WTC11 (cell line): Measurements from ENCODE around the gene KCNN4. TPM values are rescaled to one million over a fixed set of nuclear protein-coding genes. Genes with fewer than 3 reads are reported as not detected.

Experiments used
- ATAC-seq: fragments of 200-7000 bp; cut with Tn5 transposase; 2 replicates; pipeline ENCODE4 v1.10.0; 2021; ENCODE audit warnings: mild to moderate bottlenecking, moderate library complexity
- CTCF ChIA-PET: fragments of 300-600 bp; sonication (Branson Sonifier 250); formaldehyde crosslinking; loops from one replicate; lab custom pipeline; 2021; ENCODE audit warnings: antibody characterized with exemption; lab: Charles Lee
- POLR2A ChIA-PET: fragments of 350-600 bp; sonication (Branson Sonifier 250); formaldehyde crosslinking; loops from one replicate; lab custom pipeline; 2021; ENCODE audit warnings: antibody characterized with exemption; lab: Charles Lee
- DNase-seq: peaks from one replicate; pipeline ENCODE4 v3.0.0; 2021; ENCODE audit warnings: low spot score
- H3K27ac Mint-ChIP-seq: 2 replicates; pipeline ENCODE4 v1.8.0; 2021; ENCODE audit warnings: mixed read lengths
- H3K27me3 Mint-ChIP-seq: 2 replicates; pipeline ENCODE4 v1.8.0; 2021; ENCODE audit warnings: low read depth, mild to moderate bottlenecking, moderate library complexity, mixed read lengths
- H3K36me3 Mint-ChIP-seq: 2 replicates; pipeline ENCODE4 v1.8.0; 2021; ENCODE audit warnings: mixed read lengths
- H3K4me1 Mint-ChIP-seq: 2 replicates; pipeline ENCODE4 v1.8.0; 2022; ENCODE audit warnings: mixed read lengths
- H3K4me3 Mint-ChIP-seq: 2 replicates; pipeline ENCODE4 v1.8.0; 2021; ENCODE audit warnings: mild to moderate bottlenecking, moderate library complexity, mixed read lengths
- H3K9me3 Mint-ChIP-seq: 2 replicates; pipeline ENCODE4 v1.8.0; 2021; ENCODE audit warnings: mixed read lengths
- ATF6 ChIP-seq: sonication (generic); formaldehyde crosslinking; IDR thresholded peaks from 2 replicates; pipeline ENCODE4 v1.8.1; 2023; ENCODE audit warnings: mild to moderate bottlenecking, missing genetic modification reagents
- E2F4 ChIP-seq: sonication (generic); formaldehyde crosslinking; IDR thresholded peaks from 2 replicates; pipeline ENCODE4 v1.8.1; 2022; ENCODE audit warnings: low read depth, mild to moderate bottlenecking, moderate library complexity, missing genetic modification reagents, borderline replicate concordance
- EMX1 ChIP-seq: fragments of 250-450 bp; sonication (Bioruptor Pico); IDR thresholded peaks from 2 replicates; pipeline ENCODE4 v1.8.0; 2021; ENCODE audit warnings: mild to moderate bottlenecking
- ESRRA ChIP-seq: sonication (generic); formaldehyde crosslinking; IDR thresholded peaks from 2 replicates; pipeline ENCODE4 v1.8.1; 2022; ENCODE audit warnings: mild to moderate bottlenecking, missing genetic modification reagents, borderline replicate concordance
- GRHL2 ChIP-seq: fragments of 250-450 bp; sonication (Bioruptor Pico); IDR thresholded peaks from 2 replicates; pipeline ENCODE4 v1.8.0; 2022; ENCODE audit warnings: mild to moderate bottlenecking, moderate library complexity; ENCODE audit not compliant: insufficient replicate concordance, severe bottlenecking
- MXD4 ChIP-seq: fragments of 250-450 bp; sonication (Bioruptor Pico); IDR thresholded peaks from 2 replicates; pipeline ENCODE4 v1.8.0; 2021; ENCODE audit warnings: mild to moderate bottlenecking, moderate library complexity, borderline replicate concordance
- NR1H2 ChIP-seq: sonication (generic); formaldehyde crosslinking; IDR thresholded peaks from 2 replicates; pipeline ENCODE4 v1.9.0; 2021; ENCODE audit warnings: mild to moderate bottlenecking, moderate library complexity, missing genetic modification reagents
- PREB ChIP-seq: sonication (generic); formaldehyde crosslinking; IDR thresholded peaks from 2 replicates; pipeline ENCODE4 v1.8.1; 2022; ENCODE audit warnings: mild to moderate bottlenecking, missing genetic modification reagents, moderate library complexity, borderline replicate concordance
- PRRX2 ChIP-seq: fragments of 250-450 bp; sonication (Bioruptor Pico); IDR thresholded peaks from 2 replicates; pipeline ENCODE4 v1.8.0; 2021; ENCODE audit warnings: mild to moderate bottlenecking
- RORB ChIP-seq: fragments of 250-450 bp; sonication (Bioruptor Pico); IDR thresholded peaks from 2 replicates; pipeline ENCODE4 v1.9.0; 2021; ENCODE audit warnings: mild to moderate bottlenecking
- SMAD4 ChIP-seq: sonication (generic); formaldehyde crosslinking; IDR thresholded peaks from 2 replicates; pipeline ENCODE4 v1.8.0; 2022; ENCODE audit warnings: mild to moderate bottlenecking, missing genetic modification reagents
- ZNF263 ChIP-seq: sonication (generic); formaldehyde crosslinking; IDR thresholded peaks from 2 replicates; pipeline ENCODE4 v1.8.1; 2022; ENCODE audit warnings: low read depth, mild to moderate bottlenecking, moderate library complexity, missing genetic modification reagents
- ZNF416 ChIP-seq: fragments of 250-450 bp; sonication (Bioruptor Pico); IDR thresholded peaks from 2 replicates; pipeline ENCODE4 v1.9.0; 2021; ENCODE audit warnings: mild to moderate bottlenecking, inconsistent platforms
- ZNF423 ChIP-seq: fragments of 250-450 bp; sonication (Bioruptor Pico); IDR thresholded peaks from 2 replicates; pipeline ENCODE4 v2.1.2; 2022; ENCODE audit warnings: mild to moderate bottlenecking, moderate library complexity
- ZNF532 ChIP-seq: fragments of 250-450 bp; sonication (Bioruptor Pico); IDR thresholded peaks from 2 replicates; pipeline ENCODE4 v1.9.0; 2021; ENCODE audit warnings: mild to moderate bottlenecking, borderline replicate concordance
- total RNA-seq: library from RNA; stranded (reverse); gene quantifications from 3 replicates; pipeline ENCODE4 v1.2.3, GENCODE V29; 2021
- TF ChIP-seq, protein P1 (sequence below): sonication (generic); formaldehyde crosslinking; IDR thresholded peaks from 2 replicates; pipeline ENCODE4 v1.8.1; 2023; ENCODE audit warnings: mild to moderate bottlenecking, moderate library complexity, missing genetic modification reagents
- TF ChIP-seq, protein P2 (sequence below): sonication (generic); formaldehyde crosslinking; IDR thresholded peaks from 2 replicates; pipeline ENCODE4 v1.8.0; 2023; ENCODE audit warnings: mild to moderate bottlenecking, missing genetic modification reagents

KCNN4 gene
- total RNA-seq, 1 experiment from 2014 or later, result 0.98 TPM

DNA sequence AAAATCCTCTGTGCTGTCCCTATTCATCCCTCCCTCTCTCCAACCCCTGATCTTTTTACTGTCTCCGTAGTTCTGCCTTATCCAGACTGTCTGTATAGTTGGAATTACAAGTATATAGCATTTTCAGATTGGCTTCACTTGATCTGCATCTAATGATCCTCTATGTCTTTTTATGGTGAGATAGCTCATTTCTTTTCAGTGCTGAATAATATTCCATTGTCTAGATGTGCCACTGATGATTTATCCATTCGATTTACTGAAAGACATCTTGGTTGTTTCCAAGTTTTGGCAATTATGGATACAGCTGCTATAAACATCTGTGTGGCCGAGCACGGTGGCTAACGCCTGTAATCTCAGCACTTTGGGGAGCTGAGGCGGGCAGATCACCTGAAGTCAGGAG, 45.8 kb downstream of the KCNN4 start:
- Mint-ChIP-seq H3K27me3 (no peaks in the 10 kb centered on the region), H3K9me3 (no peaks in the 10 kb centered on the region), H3K36me3 (peaks cover 60% of the 10 kb centered on the region), H3K4me3 (no peak overlapping the region)
- ChIA-PET CTCF (interaction anchor here (0.7 to 1.4 kb wide), 2 partner anchors 10 to 83 kb away, joined by 3 to 4 read pairs; no protein-coding TSS in a partner anchor), POLR2A (no interaction called here)
- no peak for TF ChIP-seq PRRX2 (CRISPR knock-in tag)
- no peak for TF ChIP-seq RORB
- no peak for TF ChIP-seq GRHL2
- TF ChIP-seq ATF6 (CRISPR knock-in tag), result no peak
- TF ChIP-seq, protein P1, sequence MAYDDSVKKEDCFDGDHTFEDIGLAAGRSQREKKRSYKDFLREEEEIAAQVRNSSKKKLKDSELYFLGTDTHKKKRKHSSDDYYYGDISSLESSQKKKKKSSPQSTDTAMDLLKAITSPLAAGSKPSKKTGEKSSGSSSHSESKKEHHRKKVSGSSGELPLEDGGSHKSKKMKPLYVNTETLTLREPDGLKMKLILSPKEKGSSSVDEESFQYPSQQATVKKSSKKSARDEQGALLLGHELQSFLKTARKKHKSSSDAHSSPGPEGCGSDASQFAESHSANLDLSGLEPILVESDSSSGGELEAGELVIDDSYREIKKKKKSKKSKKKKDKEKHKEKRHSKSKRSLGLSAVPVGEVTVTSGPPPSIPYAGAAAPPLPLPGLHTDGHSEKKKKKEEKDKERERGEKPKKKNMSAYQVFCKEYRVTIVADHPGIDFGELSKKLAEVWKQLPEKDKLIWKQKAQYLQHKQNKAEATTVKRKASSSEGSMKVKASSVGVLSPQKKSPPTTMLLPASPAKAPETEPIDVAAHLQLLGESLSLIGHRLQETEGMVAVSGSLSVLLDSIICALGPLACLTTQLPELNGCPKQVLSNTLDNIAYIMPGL (CRISPR knock-in tag), result no peak
- TF ChIP-seq E2F4 (CRISPR knock-in tag), result no peak
- no peak for TF ChIP-seq SMAD4 (CRISPR knock-in tag)
- TF ChIP-seq, all 79 proteins: peak for 0
- DNase-seq (no peak), ATAC-seq (no peak)
- Mint-ChIP-seq H3K4me1 (peaks cover 6% of the 10 kb centered on the region; the same call in 1 of the 2 replicates), H3K27ac (no peak overlapping the region)

DNA sequence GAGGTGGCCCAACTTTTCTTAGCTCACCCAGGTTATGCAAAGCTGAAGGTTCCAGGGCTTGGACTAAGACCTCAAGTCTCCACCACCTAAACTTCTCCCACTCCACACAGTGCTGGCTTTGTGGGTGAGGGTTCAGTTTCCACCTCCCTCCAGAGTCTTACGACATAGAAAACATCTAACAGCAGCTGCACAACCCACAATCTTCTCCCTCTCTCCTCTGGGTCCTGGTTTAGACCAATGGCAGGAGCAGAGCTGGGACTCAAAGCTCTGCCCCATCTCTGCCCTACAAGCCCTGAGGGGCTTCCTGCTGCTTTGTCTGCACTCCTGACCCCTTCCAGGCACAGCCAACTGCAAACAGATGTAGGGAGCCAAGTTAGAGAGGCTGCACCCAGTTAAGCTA, 48.9 kb downstream of the KCNN4 start:
- CTCF ChIA-PET, result interaction anchor here (1.1 kb wide), 1 partner anchor 13 kb away, joined by 4 read pairs; no protein-coding TSS in a partner anchor
- Mint-ChIP-seq H3K36me3 (peaks cover 48% of the 10 kb centered on the region), H3K4me3 (no peak overlapping the region), H3K9me3 (no peaks in the 10 kb centered on the region), H3K4me1 (no peaks in the 10 kb centered on the region), H3K27me3 (no peaks in the 10 kb centered on the region), H3K27ac (no peak overlapping the region)
- POLR2A ChIA-PET, result no interaction called here
- DNase-seq (no peak), ATAC-seq (no peak)
- TF ChIP-seq ZNF263 (CRISPR knock-in tag) (no peak), EMX1 (CRISPR knock-in tag) (no peak), ESRRA (no peak), ZNF423 (no peak), NR1H2 (CRISPR knock-in tag) (no peak), PREB (CRISPR knock-in tag) (no peak), ZNF416 (CRISPR knock-in tag) (no peak), MXD4 (CRISPR knock-in tag) (no peak), ZNF532 (CRISPR knock-in tag) (no peak)
- TF ChIP-seq, protein P2, sequence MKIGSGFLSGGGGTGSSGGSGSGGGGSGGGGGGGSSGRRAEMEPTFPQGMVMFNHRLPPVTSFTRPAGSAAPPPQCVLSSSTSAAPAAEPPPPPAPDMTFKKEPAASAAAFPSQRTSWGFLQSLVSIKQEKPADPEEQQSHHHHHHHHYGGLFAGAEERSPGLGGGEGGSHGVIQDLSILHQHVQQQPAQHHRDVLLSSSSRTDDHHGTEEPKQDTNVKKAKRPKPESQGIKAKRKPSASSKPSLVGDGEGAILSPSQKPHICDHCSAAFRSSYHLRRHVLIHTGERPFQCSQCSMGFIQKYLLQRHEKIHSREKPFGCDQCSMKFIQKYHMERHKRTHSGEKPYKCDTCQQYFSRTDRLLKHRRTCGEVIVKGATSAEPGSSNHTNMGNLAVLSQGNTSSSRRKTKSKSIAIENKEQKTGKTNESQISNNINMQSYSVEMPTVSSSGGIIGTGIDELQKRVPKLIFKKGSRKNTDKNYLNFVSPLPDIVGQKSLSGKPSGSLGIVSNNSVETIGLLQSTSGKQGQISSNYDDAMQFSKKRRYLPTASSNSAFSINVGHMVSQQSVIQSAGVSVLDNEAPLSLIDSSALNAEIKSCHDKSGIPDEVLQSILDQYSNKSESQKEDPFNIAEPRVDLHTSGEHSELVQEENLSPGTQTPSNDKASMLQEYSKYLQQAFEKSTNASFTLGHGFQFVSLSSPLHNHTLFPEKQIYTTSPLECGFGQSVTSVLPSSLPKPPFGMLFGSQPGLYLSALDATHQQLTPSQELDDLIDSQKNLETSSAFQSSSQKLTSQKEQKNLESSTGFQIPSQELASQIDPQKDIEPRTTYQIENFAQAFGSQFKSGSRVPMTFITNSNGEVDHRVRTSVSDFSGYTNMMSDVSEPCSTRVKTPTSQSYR (CRISPR knock-in tag), result no peak
